CD14-positive monocyte (primary cell): Measurements from ENCODE around the gene RNF128. TPM values are rescaled to one million over a fixed set of nuclear protein-coding genes. Genes with fewer than 3 reads are reported as not detected.
"Not testable (repeated sequence)": the region's sequence is repeated elsewhere in the genome, so short reads cannot be mapped to it uniquely, and the experiment has no call there.

Experiments used
- DNase-seq, 3 donors: peaks; one replicate each; pipeline ENCODE4 v3.0.0-alpha.2; 2011 to 2022
- H2AFZ ChIP-seq: 2 replicates; pipeline ENCODE4 v1.6.0; 2012; ENCODE audit warnings: mild to moderate bottlenecking, low read depth, low read length, inconsistent platforms; ENCODE audit not compliant: insufficient read depth, poor library complexity, severe bottlenecking
- H3K27ac ChIP-seq, 2 donors: 1 replicate in 1 of 2; 2 replicates in 1 of 2; pipeline ENCODE4 v1.5.1; 2012 to 2013; ENCODE audit warnings: low read length in 2 of 2, control low read depth in 1 of 2, inconsistent platforms in 1 of 2, low read depth in 1 of 2, mild to moderate bottlenecking in 1 of 2
- H3K27me3 ChIP-seq, 2 donors: one replicate each; pipeline versions ENCODE4 v1.6.0 to v1.6.1; 2011 to 2013; ENCODE audit warnings: low read length in 2 of 2; ENCODE audit not compliant: control insufficient read depth in 2 of 2, insufficient read depth in 2 of 2
- H3K36me3 ChIP-seq, 2 donors: replicated peaks in 1 of 2; 1 replicate in 1 of 2; 2 replicates in 1 of 2; pipeline versions ENCODE4 v1.5.1 to v1.6.1; 2012 to 2013; ENCODE audit warnings: low read length in 2 of 2, control low read depth in 1 of 2, inconsistent platforms in 1 of 2, mild to moderate bottlenecking in 1 of 2; ENCODE audit not compliant: insufficient read depth in 2 of 2, control insufficient read depth in 1 of 2
- H3K4me1 ChIP-seq, 2 donors: 1 replicate in 1 of 2; 2 replicates in 1 of 2; pipeline versions ENCODE4 v1.5.1 to v1.6.1; 2012 to 2013; ENCODE audit warnings: low read length in 2 of 2, control low read depth in 1 of 2, inconsistent platforms in 1 of 2, mild to moderate bottlenecking in 1 of 2, moderate library complexity in 1 of 2; ENCODE audit not compliant: insufficient read depth in 2 of 2, control insufficient read depth in 1 of 2
- H3K4me2 ChIP-seq: replicated peaks from 2 replicates; pipeline ENCODE3; 2012; ENCODE audit warnings: low read length, moderate library complexity, mild to moderate bottlenecking; ENCODE audit not compliant: poor library complexity, severe bottlenecking; ENCODE audit errors: extremely low read depth
- H3K4me3 ChIP-seq, 3 experiments: fragments of 200-600 bp in 1 of 3; sonication (generic) in 1 of 3; replicated peaks in 1 of 3; 1 replicate in 2 of 3; 2 replicates in 1 of 3; pipeline ENCODE4 v1.5.1; 2011 to 2013; ENCODE audit warnings: low read length in 3 of 3, mild to moderate bottlenecking in 3 of 3, control low read depth in 2 of 3, low read depth in 2 of 3, inconsistent platforms in 1 of 3, moderate library complexity in 1 of 3
- H3K79me2 ChIP-seq: 2 replicates; pipeline ENCODE4 v1.6.0; 2012; ENCODE audit warnings: mild to moderate bottlenecking, control low read depth, inconsistent platforms, low read length, moderate library complexity; ENCODE audit not compliant: insufficient read depth
- H3K9ac ChIP-seq: 2 replicates; pipeline ENCODE4 v1.6.0; 2017; ENCODE audit warnings: low read length, mild to moderate bottlenecking; ENCODE audit not compliant: insufficient read depth, poor library complexity, severe bottlenecking
- H3K9me3 ChIP-seq, 2 donors: replicated peaks in 1 of 2; 1 replicate in 1 of 2; 2 replicates in 1 of 2; pipeline versions ENCODE4 v1.5.1 to v1.6.1; 2012 to 2013; ENCODE audit warnings: low read length in 2 of 2, control low read depth in 1 of 2; ENCODE audit not compliant: control insufficient read depth in 1 of 2, insufficient read depth in 1 of 2
- H4K20me1 ChIP-seq: 2 replicates; pipeline ENCODE4 v1.6.0; 2012; ENCODE audit warnings: mild to moderate bottlenecking, low read length, control low read depth, moderate library complexity; ENCODE audit not compliant: insufficient read depth
- H3K27ac Mint-ChIP-seq, 7 donors: one replicate each; pipeline ENCODE4 v1.8.0; 2020; ENCODE audit warnings: mild to moderate bottlenecking in 7 of 7, mixed read lengths in 7 of 7, moderate library complexity in 6 of 7, inconsistent platforms in 2 of 7
- H3K27me3 Mint-ChIP-seq, 3 donors: one replicate each; pipeline ENCODE4 v1.8.0; 2021 to 2022; ENCODE audit warnings: low read depth in 3 of 3, mild to moderate bottlenecking in 3 of 3, mixed read lengths in 3 of 3, moderate library complexity in 3 of 3, inconsistent platforms in 1 of 3
- H3K36me3 Mint-ChIP-seq, 2 donors: one replicate each; pipeline ENCODE4 v1.8.0; 2020; ENCODE audit warnings: mixed read lengths in 2 of 2, inconsistent platforms in 1 of 2, mild to moderate bottlenecking in 1 of 2
- H3K4me1 Mint-ChIP-seq: one replicate; pipeline ENCODE4 v1.8.0; 2020; ENCODE audit warnings: mild to moderate bottlenecking, mixed read lengths
- H3K4me3 Mint-ChIP-seq, 2 donors: one replicate each; pipeline ENCODE4 v1.8.0; 2020; ENCODE audit warnings: mild to moderate bottlenecking in 2 of 2, mixed read lengths in 2 of 2, moderate library complexity in 1 of 2
- H3K9me3 Mint-ChIP-seq, 7 donors: one replicate each; pipeline ENCODE4 v1.8.0; 2020 to 2022; ENCODE audit warnings: mixed read lengths in 7 of 7, mild to moderate bottlenecking in 6 of 7, moderate library complexity in 6 of 7, inconsistent platforms in 2 of 7
- WGBS: methylation state at CpG from one replicate; pipeline ENCODE4 v1.1.5; 2013; ENCODE audit warnings: missing lambda C conversion rate; ENCODE audit not compliant: insufficient coverage; 5-methylcytosine and 5-hydroxymethylcytosine counted together
- intact Hi-C, 2 donors: fragments of 100-400 bp; cut with micrococcal nuclease; formaldehyde crosslinking; loops; one replicate each; pipeline versions ENCODE4 v1.15.0 to v1.15.1; 2023
- polyA plus RNA-seq, 3 donors: library from polyadenylated mRNA; depleted of rRNA in 1 of 3; unstranded in 2 of 3; stranded (reverse) in 1 of 3; fragments of 300-500 nt in 2 of 3; fragments of >200 nt in 1 of 3; fragmentation: Illumina TruSeq in 2 of 3; gene quantifications; 1 replicate in 2 of 3; 2 replicates in 1 of 3; pipeline ENCODE4 v1.2.3, GENCODE V29; 2012 to 2021
- TF ChIP-seq, protein P1 (sequence below): fragments of 200-600 bp; IDR thresholded peaks from one replicate; pipeline ENCODE4 v1.8.0; 2022; ENCODE audit warnings: antibody characterized with exemption, mild to moderate bottlenecking

RNF128 gene
- polyA plus RNA-seq, 3 donors, result not detected

DNA sequence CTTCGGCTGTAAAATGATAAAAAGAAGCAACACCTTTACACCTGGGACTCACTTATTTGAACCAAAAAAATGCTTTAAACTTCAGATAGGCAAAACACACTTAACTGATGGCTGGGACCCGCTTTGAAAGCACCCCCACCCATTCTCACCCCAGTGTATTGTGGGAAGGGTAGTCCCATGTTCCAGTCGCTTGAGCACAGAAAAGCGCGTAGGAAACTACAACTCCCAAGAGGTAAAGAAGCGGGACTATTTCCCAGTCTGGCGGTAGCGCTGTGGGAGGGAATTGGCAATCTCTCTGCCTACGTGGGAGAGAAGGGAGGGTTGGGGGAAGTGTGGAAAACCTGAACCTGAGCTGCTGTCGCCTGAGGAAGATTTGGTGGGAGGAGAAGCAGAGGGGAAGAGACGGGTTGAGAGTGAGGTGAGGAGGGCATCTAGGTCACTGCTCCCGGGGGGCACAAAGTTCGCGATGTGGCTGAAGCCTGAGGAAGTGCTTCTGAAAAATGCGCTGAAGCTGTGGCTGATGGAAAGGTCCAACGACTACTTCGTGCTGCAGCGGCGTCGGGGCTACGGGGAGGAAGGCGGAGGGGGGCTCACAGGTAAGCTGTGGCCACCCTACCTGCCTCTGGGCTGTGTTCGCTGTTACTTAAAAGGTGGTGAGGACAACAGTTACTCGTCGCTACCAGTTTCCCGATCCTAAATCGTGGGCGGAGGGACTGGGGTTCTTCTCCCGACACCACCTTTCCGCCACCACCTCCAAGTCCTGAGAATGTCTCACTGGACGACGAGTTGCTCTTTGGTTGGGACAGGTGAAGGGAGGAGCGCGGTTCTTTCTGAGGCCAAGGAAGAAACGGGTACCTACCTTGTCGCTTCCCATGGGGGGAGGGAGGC, 76.1 kb downstream of the RNF128 start, which contains the start of gene TBC1D8B:
TBC1D8B (plus strand) TSS at position 286 of the 888 bp plus-strand sequence; CDS start at position 467, 181 bp downstream.
- TF ChIP-seq, protein P1, sequence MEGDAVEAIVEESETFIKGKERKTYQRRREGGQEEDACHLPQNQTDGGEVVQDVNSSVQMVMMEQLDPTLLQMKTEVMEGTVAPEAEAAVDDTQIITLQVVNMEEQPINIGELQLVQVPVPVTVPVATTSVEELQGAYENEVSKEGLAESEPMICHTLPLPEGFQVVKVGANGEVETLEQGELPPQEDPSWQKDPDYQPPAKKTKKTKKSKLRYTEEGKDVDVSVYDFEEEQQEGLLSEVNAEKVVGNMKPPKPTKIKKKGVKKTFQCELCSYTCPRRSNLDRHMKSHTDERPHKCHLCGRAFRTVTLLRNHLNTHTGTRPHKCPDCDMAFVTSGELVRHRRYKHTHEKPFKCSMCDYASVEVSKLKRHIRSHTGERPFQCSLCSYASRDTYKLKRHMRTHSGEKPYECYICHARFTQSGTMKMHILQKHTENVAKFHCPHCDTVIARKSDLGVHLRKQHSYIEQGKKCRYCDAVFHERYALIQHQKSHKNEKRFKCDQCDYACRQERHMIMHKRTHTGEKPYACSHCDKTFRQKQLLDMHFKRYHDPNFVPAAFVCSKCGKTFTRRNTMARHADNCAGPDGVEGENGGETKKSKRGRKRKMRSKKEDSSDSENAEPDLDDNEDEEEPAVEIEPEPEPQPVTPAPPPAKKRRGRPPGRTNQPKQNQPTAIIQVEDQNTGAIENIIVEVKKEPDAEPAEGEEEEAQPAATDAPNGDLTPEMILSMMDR, result no peak
- Mint-ChIP-seq H3K27me3 (peaks cover 12 to 26% (median 22%) of the 10 kb centered on the region in 3 donors), H3K4me3 (peak within 1 kb of the TSS; percentile 91 to 99), H3K36me3 (no peaks in the 10 kb centered on the region), H3K4me1 (peaks cover 28% of the 10 kb centered on the region), H3K9me3 (peaks cover 0 to 4% (median 0%) of the 10 kb centered on the region in 7 donors), H3K27ac (peak within 1 kb of the TSS in 5 of 7 donors; percentile 3 to 81 (median 50))
- Histone ChIP-seq H4K20me1 (no peaks in the 10 kb centered on the region), H3K4me3 (peak within 1 kb of the TSS; percentile 44 to 75 (median 51)), H3K27ac (peak within 1 kb of the TSS in 1 of 2 donors; percentile 3), H3K27me3 (peaks cover 3 to 7% of the 10 kb centered on the region in 2 donors), H3K4me2 (peak within 1 kb of the TSS; percentile 79), H3K9me3 (no peaks in the 10 kb centered on the region), H3K4me1 (peaks cover 16 to 26% of the 10 kb centered on the region in 2 donors), H3K9ac (peak within 1 kb of the TSS; percentile 45), H3K36me3 (no peaks in the 10 kb centered on the region), H3K79me2 (no peaks in the 10 kb centered on the region), H2AFZ (peak within 1 kb of the TSS; percentile 78)
- WGBS, result 0% methylated on average over 2 of the region's 36 CpGs
- intact Hi-C loops, result no loop called here
- DNase-seq, result peak; percentile 21 to 41 (median 37)

DNA sequence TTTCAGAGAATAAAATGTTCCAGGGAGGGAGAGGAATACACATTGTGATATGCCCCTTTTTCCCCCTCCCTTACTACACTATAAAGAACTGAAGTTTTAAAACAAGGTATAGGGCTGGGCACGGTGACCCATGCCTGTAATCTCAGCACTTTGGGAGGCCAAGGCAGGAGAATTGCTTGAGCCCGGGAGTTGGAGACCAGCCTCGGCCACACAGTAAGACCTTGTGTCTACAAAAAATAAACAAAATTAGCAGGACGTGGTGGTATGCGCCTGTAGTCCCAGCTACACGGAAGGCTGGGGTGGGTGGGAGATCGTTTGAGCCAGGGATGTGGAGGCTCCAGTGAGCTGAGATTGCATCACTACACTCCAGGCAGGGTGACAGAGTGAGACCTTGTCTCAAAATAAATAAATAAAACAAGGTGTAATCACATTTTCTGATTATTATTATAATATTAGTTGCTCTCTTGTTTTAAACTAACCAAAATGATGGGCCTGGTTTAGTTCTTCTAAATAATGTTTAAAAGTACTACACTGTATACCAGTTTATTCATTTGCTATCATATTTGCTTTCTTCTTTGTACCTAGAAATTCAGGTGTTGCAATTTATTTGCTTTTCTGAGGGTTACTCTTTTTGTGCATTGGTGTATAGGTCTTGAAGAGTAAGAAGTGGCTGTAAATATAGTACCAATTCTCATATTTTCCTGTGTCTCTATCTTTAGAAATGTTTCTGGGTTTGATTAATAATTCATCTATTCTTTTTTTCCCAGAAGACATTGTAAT, 84.8 kb downstream of the RNF128 start:
- H3K4me1 ChIP-seq, result no peaks in the 10 kb centered on the region
- 90% methylated on average over 2 of the region's 7 CpGs for WGBS
- Mint-ChIP-seq H3K27me3 (peaks cover 0 to 6% (median 0%) of the 10 kb centered on the region in 3 donors), H3K36me3 (no peaks in the 10 kb centered on the region), H3K4me3 (no peak overlapping the region), H3K27ac (no peak overlapping the region), H3K4me1 (no peaks in the 10 kb centered on the region), H3K9me3 (peaks cover 0 to 3% (median 0%) of the 10 kb centered on the region in 7 donors)
- H3K79me2 ChIP-seq, result no peaks in the 10 kb centered on the region
- intact Hi-C loops, result no loop called here
- no peaks in the 10 kb centered on the region for H3K36me3 ChIP-seq
- H3K27me3 ChIP-seq, result no peaks in the 10 kb centered on the region
- H3K4me3 ChIP-seq, result no peak overlapping the region
- H3K4me2 ChIP-seq, result no peak overlapping the region
- no peaks in the 10 kb centered on the region for H4K20me1 ChIP-seq
- H3K9me3 ChIP-seq, result no peaks in the 10 kb centered on the region
- no peak overlapping the region for H2AFZ ChIP-seq
- TF ChIP-seq, protein P1, result no peak
- DNase-seq, result no peak
- no peak overlapping the region for H3K9ac ChIP-seq
- H3K27ac ChIP-seq, result no peak overlapping the region

DNA sequence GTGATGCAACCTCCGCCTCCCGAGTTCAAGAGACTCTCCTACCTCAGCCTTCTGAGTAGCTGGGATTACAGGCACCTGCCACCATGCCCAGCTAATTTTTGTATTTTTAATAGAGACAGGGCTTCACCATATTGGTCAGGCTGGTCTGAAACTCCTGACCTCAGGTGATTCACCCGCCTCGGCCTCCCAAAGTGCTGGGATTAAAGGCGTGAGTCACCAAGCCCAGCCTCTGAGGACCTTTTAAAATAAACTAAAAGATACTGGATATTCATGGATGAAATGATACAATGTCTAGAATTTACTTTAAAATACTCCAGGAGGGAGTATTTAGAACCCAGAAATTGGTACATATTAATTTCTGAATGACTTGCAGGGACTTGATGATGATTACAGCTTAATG, 86.4 kb downstream of the RNF128 start:
- H4K20me1 ChIP-seq, H3K27me3 Mint-ChIP-seq, H3K27ac Mint-ChIP-seq, intact Hi-C loops, H2AFZ ChIP-seq, DNase-seq, H3K36me3 ChIP-seq, H3K4me1 ChIP-seq, H3K27me3 ChIP-seq, H3K79me2 ChIP-seq, H3K9ac ChIP-seq, H3K36me3 Mint-ChIP-seq, H3K4me3 ChIP-seq, H3K9me3 Mint-ChIP-seq, H3K4me2 ChIP-seq, H3K4me1 Mint-ChIP-seq, H3K4me3 Mint-ChIP-seq, H3K27ac ChIP-seq, H3K9me3 ChIP-seq: not testable (repeated sequence)
- WGBS, result no CpG with 5 or more reads among the region's 5 CpGs
